HEK293T (cell line): Measurements from ENCODE around the gene SCGB1D4.

ENCODE experiments used
- BHLHE40 ChIP-seq: fragments of 450-650 bp; IDR thresholded peaks from 2 replicates; pipeline ENCODE4 v1.6.1; 2016; ENCODE audit warnings: mild to moderate bottlenecking, moderate library complexity, borderline replicate concordance
- ELF4 ChIP-seq: fragments of 450-650 bp; IDR thresholded peaks from 2 replicates; pipeline ENCODE4 v1.6.1; 2017; ENCODE audit warnings: antibody characterized with exemption
- FOXA1 ChIP-seq: fragments of 450-650 bp; IDR thresholded peaks from 2 replicates; pipeline ENCODE4 v1.6.1; 2016; ENCODE audit warnings: mild to moderate bottlenecking
- L3MBTL2 ChIP-seq: fragments of 450-650 bp; conservative IDR thresholded peaks from 2 replicates; pipeline ENCODE4 v1.6.1; 2016; ENCODE audit warnings: mild to moderate bottlenecking
- LEF1 ChIP-seq: fragments of 450-650 bp; IDR thresholded peaks from 2 replicates; pipeline ENCODE4 v1.6.1; 2017; ENCODE audit warnings: mild to moderate bottlenecking, borderline replicate concordance
- SP1 ChIP-seq: fragments of 450-650 bp; IDR thresholded peaks from 2 replicates; pipeline ENCODE4 v1.6.1; 2017
- ZNF384 ChIP-seq: fragments of 450-650 bp; IDR thresholded peaks from 2 replicates; pipeline ENCODE4 v1.6.1; 2016

- TF ChIP-seq ELF4 (no peak), LEF1 (no peak), BHLHE40 (no peak), FOXA1 (no peak), SP1 (no peak), ZNF384 (no peak), L3MBTL2 (no peak)
These were observed 3.4 kb downstream of the SCGB1D4 start for GRCh38 chr11:62295504-62295903.
